Measurements from ENCODE around the gene FAM151B.
"Not testable (repeated sequence)": the region's sequence is repeated elsewhere in the genome, so short reads cannot be mapped to it uniquely, and the experiment has no call there.

Gene FAM151B

DNA sequence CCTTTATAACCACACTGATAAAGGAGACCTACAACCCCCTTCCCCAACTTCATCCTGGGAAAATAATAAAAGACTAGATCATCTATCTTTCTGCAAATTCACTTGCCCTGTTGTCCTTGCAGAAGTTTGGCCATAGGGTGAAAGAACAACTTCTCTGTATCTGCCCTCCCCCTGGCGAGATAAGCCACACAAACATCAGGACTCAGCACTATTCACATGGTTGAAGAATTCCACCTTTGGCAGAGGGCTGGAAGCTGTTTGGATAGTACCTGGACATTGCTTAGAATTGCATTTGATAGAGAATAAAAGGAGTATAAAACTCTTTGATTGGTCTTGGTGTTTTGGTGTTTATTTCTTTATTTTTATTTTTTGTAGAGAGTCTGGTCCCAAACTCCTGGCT, 16.9 kb downstream of the FAM151B start:
- DNase-seq = no peak

DNA sequence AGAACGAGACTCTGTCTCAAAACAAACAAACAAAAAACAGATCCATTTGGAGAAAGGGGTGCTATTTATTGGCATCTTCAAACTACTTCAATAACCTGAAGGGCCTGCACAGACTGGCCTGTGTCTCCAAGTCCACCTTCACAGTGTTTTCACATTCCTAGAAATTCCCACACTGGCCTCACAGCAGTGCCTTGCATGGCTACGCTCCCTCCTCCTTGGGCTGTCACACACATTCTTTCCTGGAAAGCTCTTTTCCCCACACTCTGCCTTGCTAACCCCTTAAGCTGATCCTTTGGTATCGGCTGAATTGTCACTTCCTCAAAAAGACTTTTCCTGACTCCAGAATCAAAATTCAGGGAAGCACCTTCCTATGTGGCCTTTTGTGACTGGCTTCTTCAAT, 19.8 kb downstream of the FAM151B start:
- DNase-seq = no peak

DNA sequence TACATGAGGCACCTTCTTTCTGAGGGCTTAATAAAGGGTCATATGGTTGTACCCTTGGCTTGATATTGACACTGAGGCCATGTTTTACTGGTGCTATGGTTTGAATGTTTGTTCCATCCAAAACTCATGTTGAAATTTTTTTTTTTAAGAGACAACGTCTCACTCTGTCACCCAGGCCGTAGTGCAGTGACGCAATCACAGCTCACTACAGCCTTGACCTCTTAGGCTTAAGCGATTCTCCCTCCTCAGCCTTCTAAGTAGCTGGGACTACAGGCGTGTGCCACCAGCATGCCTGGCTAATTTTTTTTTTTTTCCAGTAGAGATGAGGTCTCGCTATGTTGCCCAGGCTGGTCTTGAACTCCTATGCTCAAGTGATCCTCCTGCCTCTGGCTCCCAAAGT, 20.9 kb downstream of the FAM151B start:
- no peak for DNase-seq

DNA sequence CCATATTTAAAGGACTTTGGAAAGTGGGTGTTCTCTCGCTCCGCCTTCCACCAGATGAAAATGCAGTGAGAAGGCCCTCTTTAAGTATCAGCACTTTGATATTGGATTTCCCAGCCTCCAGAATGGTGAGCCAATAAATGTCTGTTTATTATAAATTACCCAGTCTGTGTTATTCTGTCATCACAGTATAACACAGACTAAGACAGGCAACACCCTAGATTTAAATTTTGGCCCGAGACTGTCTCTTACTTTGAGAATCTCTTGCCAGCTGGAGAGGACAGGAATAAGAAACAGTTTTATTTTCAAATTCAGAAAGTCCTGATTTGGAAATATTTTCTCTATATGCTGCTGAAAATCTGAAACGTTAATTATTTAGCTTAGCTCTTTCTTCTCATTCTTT, 21.5 kb downstream of the FAM151B start:
- DNase-seq = no peak

DNA sequence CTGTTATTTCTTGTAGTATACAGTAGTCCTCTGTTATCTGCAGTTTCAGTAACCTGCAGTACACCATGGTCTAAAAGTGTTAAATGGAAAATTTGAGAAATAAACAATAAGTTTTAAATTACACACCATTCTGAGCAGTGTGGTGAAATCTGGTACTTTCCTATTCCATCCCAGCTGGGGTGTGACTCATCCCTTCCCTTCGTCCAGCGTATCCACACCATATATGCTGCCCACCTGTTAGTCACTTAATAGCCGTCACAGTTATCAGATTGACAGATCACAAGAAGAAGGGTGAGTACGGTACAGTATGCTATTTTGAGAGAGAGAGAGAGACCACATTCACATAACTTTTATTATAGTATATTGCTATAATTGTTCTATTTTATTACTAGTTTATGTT, 28.9 kb downstream of the FAM151B start:
- no peak for DNase-seq

DNA sequence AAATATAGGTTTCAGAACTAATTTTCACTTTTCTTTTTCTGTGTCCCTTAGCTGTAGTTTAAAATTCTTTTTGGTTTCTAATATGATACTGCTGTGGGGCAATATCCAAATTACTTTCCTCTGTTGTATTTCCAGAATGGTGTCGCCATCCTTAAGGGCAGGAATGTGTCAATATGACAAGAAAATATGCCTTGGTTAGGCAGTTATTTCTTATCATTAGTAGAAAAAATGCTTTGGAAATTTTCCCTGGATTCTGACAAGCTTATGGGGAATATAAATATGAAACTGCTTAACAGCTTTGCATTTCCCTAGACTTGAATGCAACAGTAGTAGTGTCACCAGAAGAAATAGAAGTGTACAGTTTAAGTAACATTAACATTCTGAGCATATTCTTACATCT, 52.8 kb downstream of the FAM151B start:
- DNase-seq = no peak

DNA sequence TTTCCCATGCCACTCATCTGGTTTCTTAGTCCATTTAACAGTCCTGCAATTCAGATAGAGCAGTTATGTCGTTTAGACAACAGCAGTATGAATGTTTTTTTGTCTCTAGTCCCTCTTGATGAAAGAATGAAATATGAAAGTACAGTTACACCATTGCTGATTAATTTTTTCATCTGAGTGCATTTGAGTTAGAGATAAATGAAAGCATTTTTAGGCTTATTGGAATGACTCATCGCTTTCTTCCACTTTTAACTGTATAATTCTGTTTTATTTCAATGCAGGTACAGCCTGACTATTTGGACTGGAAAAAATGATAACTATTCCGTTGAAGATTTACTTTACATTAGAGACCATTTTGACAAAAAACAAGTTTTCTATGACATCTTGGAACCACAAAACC, 53.5 kb downstream of the FAM151B start:
- DNase-seq = no peak

DNA sequence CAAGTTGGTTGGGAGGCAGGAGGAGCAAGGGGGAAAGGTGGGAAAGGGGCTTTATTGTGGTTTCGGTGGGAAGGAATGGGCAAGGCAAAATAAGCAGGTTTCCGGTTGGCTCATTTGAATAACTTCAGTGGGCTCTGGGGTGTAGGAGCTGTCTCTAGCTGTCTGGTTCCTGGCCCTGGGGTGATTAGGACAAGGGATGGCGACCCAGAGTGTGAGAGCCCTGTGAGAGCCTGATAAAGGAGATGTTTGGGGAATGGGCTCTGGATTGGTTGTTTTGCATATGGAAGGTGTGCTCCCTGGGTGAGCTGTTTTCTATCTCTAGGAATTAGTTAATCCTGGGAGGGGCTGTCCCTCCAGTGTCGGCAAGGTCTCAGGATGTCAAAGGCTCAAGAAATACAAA, 66.7 kb downstream of the FAM151B start:
- DNase-seq = no peak

DNA sequence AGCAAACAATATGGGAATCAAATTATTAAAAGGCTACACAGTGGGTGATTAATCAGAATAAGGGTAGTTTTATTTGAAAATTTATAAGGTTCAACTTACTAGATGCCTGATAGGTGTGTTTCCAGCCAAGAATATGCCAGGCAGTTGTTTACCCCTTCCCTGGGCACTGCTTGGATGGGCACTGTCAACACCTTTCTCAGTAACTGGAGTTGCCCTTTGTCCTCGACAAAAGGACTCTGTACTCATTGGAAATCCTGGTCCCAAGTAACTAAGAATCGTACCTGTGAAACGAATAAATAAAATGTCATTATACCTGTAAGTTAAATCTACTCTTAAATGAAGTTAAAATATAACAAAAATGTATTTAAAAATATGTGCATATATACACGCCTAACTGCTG, 67.2 kb downstream of the FAM151B start:
- DNase-seq = no peak

DNA sequence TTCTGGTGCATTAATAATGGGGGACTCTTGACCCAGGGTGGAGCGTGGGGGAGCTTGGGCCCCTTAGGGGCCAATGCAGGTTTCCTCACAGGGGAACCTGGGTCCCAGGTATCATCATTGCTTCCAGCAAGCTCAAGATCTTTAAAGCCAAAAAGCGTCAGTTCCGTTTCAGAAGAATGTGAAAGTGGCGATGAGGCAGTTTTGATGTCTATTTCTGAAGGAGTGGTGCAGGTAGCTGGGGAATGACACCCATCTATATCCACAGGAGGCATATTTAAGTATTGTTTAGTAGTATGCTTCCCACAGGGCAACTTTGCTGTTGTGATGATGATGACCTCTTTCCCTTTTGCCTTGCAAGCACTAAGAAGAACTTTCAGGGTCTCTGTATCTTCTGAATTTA, 71.3 kb downstream of the FAM151B start:
- DNase-seq = no peak

DNA sequence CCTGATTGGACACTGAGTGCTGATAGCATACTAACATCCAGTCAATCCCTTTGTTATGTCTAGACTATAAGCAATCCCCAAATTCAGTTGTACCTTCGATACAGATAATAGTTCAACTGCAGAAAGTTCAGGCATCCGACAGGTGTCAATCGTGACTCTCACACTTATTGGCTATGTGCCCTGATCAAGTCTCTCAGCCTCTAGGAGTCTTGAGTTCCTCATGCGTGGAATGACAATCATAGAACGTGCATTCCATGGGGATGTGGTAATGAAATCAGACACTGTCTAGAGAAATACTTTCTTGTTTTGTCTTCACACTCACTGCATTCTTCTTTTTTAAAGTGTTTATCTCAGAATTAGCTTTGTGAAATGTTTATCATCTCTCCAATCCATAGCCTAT, 77.4 kb downstream of the FAM151B start:
- DNase-seq = no peak

DNA sequence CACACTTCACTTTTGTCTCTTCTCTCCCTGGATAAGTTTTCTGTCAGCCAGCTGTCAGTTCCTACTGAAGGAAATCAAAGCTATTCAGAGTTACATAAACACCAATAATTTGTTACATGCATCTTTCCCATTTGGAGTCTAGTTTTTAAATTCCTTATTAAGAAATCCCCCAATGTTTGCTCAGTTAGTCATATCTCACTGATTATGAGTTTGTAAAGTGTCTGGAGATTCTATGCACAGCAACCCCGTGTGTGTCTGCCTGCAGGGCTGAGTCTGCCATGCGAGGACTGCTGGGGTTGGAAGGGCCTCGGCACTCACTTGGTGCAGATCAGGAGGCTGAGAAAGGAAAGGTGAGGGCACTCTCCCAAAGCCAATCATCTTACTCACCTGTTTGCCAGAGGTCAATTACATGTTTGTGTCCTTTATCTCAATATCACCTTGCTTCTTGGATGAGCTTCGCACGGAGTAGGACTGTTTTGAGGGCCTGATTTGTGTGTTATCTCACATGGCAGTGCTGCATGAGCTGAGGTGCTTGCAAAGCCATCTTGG, 78.9 kb downstream of the FAM151B start:
- DNase-seq = no peak

DNA sequence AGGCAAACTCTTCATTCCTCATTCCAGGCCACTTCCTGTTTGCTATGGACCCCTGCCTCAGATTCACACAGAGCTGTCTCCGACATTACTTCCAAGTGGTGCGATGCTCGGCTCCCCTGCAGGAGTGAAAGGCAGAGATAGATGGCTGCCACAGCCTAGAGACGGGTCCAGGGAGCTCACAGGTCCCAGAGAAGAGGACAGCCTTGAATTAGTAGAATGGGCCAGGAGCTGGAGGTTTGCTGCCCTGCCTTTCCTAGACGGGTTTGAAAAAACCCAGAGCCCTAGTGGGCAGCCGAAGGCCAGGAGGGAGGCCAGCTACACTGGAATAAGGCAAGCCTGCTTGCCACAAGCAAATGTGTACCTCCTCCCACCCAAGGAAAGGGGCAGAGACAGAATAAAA, 80.4 kb downstream of the FAM151B start:
- no peak for DNase-seq

DNA sequence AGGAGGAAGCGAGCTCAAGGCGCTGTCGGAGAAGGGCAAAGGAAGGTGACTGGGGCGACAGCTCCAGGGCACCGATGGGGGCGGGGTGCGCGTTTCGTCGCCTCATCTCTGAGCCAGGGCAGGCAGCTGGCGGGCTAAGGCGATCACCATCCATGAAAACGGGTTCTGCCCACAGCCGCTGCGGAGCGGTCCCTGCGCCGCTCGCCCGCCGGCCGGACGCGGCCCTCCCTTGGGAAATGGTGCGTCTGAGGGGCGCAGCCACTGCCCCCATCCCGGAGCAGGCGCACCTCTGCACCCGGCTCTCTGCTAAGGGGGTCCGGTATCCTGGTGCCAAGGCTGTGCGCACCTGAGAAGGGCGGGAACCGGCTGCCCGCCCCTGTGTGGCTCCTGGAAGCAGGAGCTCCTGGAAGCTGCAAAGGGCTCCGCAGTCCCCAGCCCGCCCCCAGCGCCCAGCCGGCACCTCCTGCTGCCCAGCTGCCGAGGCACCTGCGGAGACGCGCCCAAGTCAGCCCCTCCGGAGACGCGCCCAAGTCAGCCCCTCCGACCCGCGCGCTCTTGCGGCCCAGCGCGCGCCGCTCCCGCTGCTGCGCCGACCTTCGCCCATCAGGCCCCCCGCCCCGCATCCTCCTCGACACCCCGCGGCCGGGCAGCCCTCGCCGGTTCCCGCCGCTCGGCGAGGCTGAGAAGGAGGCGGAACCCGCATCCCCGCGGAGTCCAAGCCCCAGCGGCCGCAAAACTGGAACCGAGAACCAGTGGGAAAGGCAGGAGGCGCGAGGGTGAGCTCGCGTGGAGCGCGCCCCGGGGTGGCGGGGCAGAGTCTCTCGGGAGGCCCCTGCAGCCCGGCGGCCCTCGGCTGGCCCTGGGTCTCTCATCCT, 81.4 kb downstream of the FAM151B start:
- no peak for DNase-seq

DNA sequence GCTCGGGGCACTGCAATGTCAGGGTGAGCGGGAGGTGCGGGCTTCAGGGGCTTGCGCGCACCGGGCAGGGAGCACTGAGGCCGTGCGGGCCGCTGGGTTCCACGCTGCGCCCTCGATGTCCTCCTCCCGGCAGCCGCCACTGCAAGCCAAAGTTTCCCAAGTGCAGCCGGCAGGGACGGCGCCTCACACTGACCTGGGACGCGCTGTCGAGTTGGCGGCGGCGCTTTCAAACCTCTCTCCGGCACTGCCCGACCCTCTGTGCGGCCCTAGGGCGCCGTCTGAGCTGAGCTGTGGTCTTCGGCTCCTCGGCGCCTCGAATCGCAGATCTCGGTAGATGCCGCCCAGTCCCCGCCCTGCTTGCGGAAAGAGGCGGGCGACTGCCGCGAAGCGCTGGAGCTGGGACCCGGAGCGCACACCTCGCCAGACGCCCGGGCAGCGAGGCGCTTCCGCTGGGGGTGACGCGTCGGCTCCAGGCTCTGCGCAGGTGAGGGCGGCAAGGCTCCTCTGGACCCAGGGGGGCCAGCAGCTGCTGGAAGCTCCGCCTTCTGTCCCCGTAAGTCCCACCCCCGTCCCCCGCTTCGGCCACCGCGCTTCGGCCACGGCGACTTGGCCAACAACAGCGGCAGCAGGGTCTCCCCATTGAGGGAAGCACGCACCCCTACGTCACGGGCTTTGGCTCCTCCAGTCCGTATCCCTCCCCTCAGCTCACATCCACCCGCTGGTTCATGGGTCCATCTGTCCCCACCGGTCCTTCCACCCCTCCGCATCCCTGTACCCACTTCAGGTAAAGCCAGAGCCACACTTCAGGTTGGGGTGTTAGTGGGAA, 82.3 kb downstream of the FAM151B start, which contains the start of gene ANKRD34B:
Gene ANKRD34B (minus strand): TSS at position 320 of the 826 bp plus-strand sequence. CDS start 10,261 bp downstream, outside the sequence.
- no peak for DNase-seq

DNA sequence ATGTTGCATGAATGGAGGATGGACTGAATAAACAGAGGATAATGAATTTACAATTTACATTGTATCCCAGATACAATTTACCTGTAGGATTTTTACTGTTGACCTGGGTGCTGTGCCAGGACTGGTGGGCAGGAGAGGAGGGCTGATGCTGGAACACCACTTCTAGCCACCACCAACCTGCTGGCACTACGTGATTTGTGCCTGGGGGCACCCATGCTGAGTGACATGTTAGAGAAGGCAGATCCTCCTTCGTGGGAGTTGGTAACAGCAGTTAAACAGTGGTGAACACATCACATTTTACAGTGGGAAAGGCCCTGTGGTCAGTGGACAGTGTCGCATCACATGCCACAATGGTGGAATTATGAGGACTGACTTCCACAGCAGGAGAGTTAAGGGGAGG, 85.2 kb downstream of the FAM151B start:
- no peak for DNase-seq

DNA sequence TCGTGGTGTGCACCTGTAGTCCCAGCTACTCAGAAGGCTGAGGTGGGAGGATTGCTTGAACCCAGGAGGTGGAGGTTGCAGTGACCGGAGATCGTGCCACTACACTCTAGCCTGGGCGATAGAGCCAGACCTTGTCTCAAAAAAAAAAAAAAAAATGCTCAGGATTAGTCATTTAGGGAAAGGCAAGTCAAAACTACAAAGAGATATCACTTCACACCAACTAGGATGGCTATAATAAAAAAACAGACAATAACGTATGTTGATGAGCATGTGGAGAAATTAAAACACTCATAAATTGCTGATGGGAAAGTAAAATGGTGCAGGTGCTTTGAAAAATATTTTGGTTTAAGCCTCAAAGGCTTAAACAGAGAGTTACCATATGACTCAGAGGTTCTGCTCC, 88.5 kb downstream of the FAM151B start:
- no peak for DNase-seq

DNA sequence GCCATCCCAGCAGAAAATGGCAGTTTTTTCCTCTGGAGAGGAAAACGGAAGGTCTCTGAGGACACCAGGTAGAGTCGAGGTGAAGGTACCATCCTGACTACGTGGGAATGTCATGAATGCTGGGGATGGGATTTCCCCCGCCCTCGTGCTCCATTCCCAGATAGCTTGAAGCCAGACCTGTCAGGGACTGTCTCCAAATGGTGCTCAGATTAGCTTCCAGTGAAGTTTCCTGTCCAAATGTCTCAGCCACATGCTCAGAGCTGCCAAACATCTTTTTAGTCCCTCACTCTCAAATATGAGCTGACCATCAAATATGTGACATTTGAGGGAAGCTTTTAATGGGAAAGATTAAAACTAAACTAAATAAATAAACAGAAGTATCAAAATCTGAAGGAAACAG, 89.8 kb downstream of the FAM151B start:
- no peak for DNase-seq

DNA sequence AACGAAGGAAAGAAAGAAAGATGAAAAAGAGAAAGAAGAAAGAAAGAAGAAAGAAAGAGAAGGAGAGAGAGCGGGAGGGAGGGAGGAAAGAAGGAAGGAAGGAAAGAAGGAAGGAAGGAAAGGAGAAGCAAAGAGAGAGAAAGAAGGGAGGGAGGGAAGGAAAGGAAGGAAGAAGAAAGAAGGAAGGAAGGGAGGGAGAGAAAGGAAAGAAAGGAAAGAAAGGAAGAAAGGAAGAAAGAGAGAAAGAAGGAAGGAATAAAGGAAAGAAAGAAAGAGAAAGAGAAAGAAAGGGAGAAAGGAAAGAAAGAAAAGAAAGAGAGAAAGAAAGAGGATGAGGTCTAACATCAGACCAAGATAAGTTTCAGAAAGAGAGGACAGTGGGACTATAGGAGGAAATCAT, 91.2 kb downstream of the FAM151B start:
- no peak for DNase-seq

DNA sequence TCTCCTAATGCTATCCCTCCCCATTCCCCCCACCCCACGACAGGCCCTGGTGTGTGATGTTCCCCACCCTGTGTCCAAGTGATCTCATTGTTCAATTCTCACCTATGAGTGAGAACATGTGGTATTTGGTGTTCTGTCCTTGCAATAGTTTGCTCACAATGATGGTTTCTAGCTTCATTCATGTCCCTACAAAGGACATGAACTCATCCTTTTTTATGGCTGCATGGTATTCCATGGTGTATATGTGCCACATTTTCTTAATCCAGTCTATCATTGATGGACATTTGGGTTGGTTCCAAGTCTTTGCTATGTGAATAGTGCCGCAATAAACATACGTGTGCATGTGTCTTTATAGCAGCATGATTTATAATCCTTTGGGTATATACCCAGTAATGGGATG, 92.4 kb downstream of the FAM151B start:
- not testable (repeated sequence) for DNase-seq

DNA sequence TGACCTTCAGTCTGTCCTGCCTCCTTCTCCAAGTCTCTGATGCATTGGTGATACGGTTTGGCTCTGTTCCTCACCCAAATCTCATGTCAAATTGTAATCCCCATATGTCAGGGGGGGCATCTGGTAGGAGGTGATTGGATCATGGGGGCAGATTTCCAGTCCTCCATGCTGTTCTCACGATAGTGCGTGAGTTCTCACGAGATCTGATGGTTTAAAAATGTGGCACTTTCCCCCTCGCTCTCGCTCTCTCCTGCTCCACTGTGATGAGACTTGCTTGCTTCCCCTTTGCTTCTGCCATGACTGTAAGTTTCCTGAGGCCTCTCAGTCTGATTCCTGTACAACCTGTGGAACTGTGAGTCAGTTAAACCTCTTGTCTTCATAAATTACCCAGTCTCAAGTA, 96.9 kb downstream of the FAM151B start:
- DNase-seq = no peak

DNA sequence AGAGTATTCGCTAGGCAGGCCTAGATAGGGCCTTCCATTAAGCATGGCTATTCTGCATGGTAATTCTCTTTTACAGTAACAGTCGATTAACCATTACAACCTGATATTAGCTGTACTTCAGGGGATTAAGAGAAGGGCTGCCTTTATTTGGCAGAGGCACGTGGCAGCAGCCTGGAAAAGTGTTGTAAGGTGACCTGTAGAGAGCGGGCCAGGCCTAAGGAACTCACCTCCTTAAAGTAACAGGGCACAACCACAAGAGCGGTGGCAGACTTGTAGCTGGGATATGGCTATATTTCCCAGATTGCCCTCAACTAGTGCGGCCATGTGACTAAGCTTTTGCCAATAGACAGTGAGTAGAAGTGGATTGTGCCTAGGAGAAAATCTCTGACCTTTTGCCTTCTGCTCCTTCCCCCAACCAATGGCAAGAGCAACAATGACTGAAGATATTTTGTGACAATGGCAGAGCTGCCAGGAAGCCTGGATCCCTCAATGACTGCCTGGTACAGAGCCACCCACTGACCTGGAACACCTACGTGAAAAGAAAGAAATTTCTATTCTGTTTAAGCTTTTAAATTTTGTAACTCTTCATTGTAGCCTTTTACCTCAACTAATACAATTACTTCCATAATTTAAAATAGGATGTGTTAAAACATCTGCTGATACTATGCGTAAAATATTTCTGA, 101.1 kb downstream of the FAM151B start:
- DNase-seq = no peak

DNA sequence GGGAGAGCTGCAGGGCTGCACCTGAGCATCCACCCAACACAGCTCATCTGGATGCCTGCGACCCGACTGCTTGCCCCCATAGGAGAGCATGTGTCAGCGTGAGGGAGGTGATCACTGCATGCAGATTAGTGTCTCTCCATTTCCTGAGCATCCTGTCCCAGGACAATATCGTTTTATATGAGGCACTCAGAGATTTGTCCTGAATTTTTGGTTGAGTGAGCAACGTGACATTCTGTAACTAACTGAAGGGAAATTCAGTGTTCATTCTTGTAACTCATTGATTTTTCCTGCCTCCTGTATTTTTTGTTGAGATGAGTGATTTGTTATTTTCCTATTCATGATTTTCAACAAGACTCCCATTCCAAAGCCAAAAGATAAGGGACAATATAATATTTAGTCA, 102.9 kb downstream of the FAM151B start:
- DNase-seq = no peak

Data from CD4-positive, alpha-beta T cell treated with Interleukin-10 for 1 hour (primary cell).